Activated naive CD4-positive, alpha-beta T cell treated with anti-CD3 and anti-CD28 coated beads, Interleukin-2, amount 10 ng/mL, durations not matched to agents 7 days and 5 days (primary cell): ENCODE results near the gene PTAFR.

Experiments
- CTCF ChIA-PET: fragments of 350-600 bp; sonication (Branson Sonifier 250); formaldehyde crosslinking; loops from one replicate; lab custom pipeline; 2021; ENCODE audit warnings: antibody characterized with exemption; lab: Charles Lee
- DNase-seq: peaks from one replicate; pipeline ENCODE4 v3.0.0-alpha.2; 2020
- H3K27ac Mint-ChIP-seq: one replicate; pipeline ENCODE4 v1.8.0; 2021; ENCODE audit warnings: mild to moderate bottlenecking, moderate library complexity, mixed read lengths
- H3K27me3 Mint-ChIP-seq: one replicate; pipeline ENCODE4 v1.8.0; 2021; ENCODE audit warnings: mild to moderate bottlenecking, mixed read lengths
- H3K36me3 Mint-ChIP-seq: one replicate; pipeline ENCODE4 v1.8.0; 2021; ENCODE audit warnings: mixed read lengths
- H3K4me1 Mint-ChIP-seq: one replicate; pipeline ENCODE4 v1.8.0; 2021; ENCODE audit warnings: mixed read lengths
- H3K4me3 Mint-ChIP-seq: one replicate; pipeline ENCODE4 v1.8.0; 2021; ENCODE audit warnings: mild to moderate bottlenecking, moderate library complexity, mixed read lengths
- H3K9me3 Mint-ChIP-seq: one replicate; pipeline ENCODE4 v1.8.0; 2021; ENCODE audit warnings: mixed read lengths

PTAFR gene

GRCh38 chr1:28163496-28164161 is 12.9 kb downstream of the PTAFR start:
- H3K9me3 Mint-ChIP-seq = no peaks in the 10 kb centered on the region
- H3K27me3 Mint-ChIP-seq = peaks cover 79% of the 10 kb centered on the region
- H3K4me3 Mint-ChIP-seq = no peak overlapping the region
- no peaks in the 10 kb centered on the region for H3K36me3 Mint-ChIP-seq
- H3K4me1 Mint-ChIP-seq = peaks cover 15% of the 10 kb centered on the region
- DNase-seq = no peak
- CTCF ChIA-PET = interaction anchor here (1.2 to 1.6 kb wide), 3 partner anchors 16 to 72 kb away, joined by 3 to 6 read pairs (median 4); no protein-coding TSS in a partner anchor
- H3K27ac Mint-ChIP-seq = no peak overlapping the region

GRCh38 chr1:28162151-28162550 is 14.3 kb downstream of the PTAFR start:
- Mint-ChIP-seq H3K36me3 (no peaks in the 10 kb centered on the region), H3K27ac (no peak overlapping the region), H3K4me3 (no peak overlapping the region), H3K9me3 (no peaks in the 10 kb centered on the region), H3K4me1 (peaks cover 8% of the 10 kb centered on the region), H3K27me3 (peaks cover 84% of the 10 kb centered on the region)
- no peak for DNase-seq
- CTCF ChIA-PET = interaction anchor here (1.6 kb wide), 1 partner anchor 9 kb away, joined by 4 read pairs; no protein-coding TSS in a partner anchor

- Mint-ChIP-seq H3K27ac (no peak overlapping the region), H3K36me3 (no peaks in the 10 kb centered on the region), H3K4me1 (peaks cover 5% of the 10 kb centered on the region), H3K27me3 (peaks cover 82% of the 10 kb centered on the region), H3K4me3 (no peak overlapping the region), H3K9me3 (no peaks in the 10 kb centered on the region)
- CTCF ChIA-PET = interaction anchor here (1.2 to 1.6 kb wide), 2 partner anchors 9 to 70 kb away, joined by 4 to 6 read pairs; no protein-coding TSS in a partner anchor
- no peak for DNase-seq
Observed at GRCh38 chr1:28161751-28162150, 14.7 kb downstream of the PTAFR start.

- CTCF ChIA-PET = interaction anchor here (1.2 to 1.6 kb wide), 2 partner anchors 8 to 69 kb away, joined by 4 to 6 read pairs; no protein-coding TSS in a partner anchor
- H3K27me3 Mint-ChIP-seq = peaks cover 78% of the 10 kb centered on the region
- H3K27ac Mint-ChIP-seq = no peak overlapping the region
- H3K4me1 Mint-ChIP-seq = peaks cover 5% of the 10 kb centered on the region
- no peaks in the 10 kb centered on the region for H3K36me3 Mint-ChIP-seq
- H3K9me3 Mint-ChIP-seq = no peaks in the 10 kb centered on the region
- no peak overlapping the region for H3K4me3 Mint-ChIP-seq
- DNase-seq = no peak
Observed at GRCh38 chr1:28160782-28161266, 15.7 kb downstream of the PTAFR start.

- H3K27ac Mint-ChIP-seq = no peak overlapping the region
- no peak for DNase-seq
- H3K4me3 Mint-ChIP-seq = no peak overlapping the region
- H3K27me3 Mint-ChIP-seq = peaks cover 78% of the 10 kb centered on the region
- H3K4me1 Mint-ChIP-seq = peaks cover 7% of the 10 kb centered on the region
- H3K9me3 Mint-ChIP-seq = no peaks in the 10 kb centered on the region
- no peaks in the 10 kb centered on the region for H3K36me3 Mint-ChIP-seq
- CTCF ChIA-PET = no interaction called here
Observed at GRCh38 chr1:28159680-28160079, 16.8 kb downstream of the PTAFR start.

GRCh38 chr1:28159243-28159642 is 17.2 kb downstream of the PTAFR start:
- Mint-ChIP-seq H3K4me1 (peaks cover 7% of the 10 kb centered on the region), H3K27me3 (peaks cover 78% of the 10 kb centered on the region), H3K4me3 (no peak overlapping the region), H3K9me3 (no peaks in the 10 kb centered on the region), H3K27ac (no peak overlapping the region), H3K36me3 (no peaks in the 10 kb centered on the region)
- no peak for DNase-seq
- CTCF ChIA-PET = no interaction called here

GRCh38 chr1:28157894-28158293 is 18.6 kb downstream of the PTAFR start:
- Mint-ChIP-seq H3K9me3 (no peaks in the 10 kb centered on the region), H3K27me3 (peaks cover 71% of the 10 kb centered on the region), H3K4me3 (no peak overlapping the region), H3K36me3 (no peaks in the 10 kb centered on the region), H3K4me1 (peaks cover 7% of the 10 kb centered on the region), H3K27ac (no peak overlapping the region)
- DNase-seq = no peak
- CTCF ChIA-PET = no interaction called here

GRCh38 chr1:28156821-28157220 is 19.7 kb downstream of the PTAFR start:
- no peaks in the 10 kb centered on the region for H3K36me3 Mint-ChIP-seq
- no peak overlapping the region for H3K27ac Mint-ChIP-seq
- no peak for DNase-seq
- peaks cover 62% of the 10 kb centered on the region for H3K27me3 Mint-ChIP-seq
- peaks cover 7% of the 10 kb centered on the region for H3K4me1 Mint-ChIP-seq
- no peak overlapping the region for H3K4me3 Mint-ChIP-seq
- no peaks in the 10 kb centered on the region for H3K9me3 Mint-ChIP-seq
- CTCF ChIA-PET = no interaction called here

GRCh38 chr1:28155628-28156027 is 20.9 kb downstream of the PTAFR start:
- CTCF ChIA-PET = no interaction called here
- Mint-ChIP-seq H3K9me3 (no peaks in the 10 kb centered on the region), H3K4me1 (peaks cover 2% of the 10 kb centered on the region), H3K36me3 (no peaks in the 10 kb centered on the region), H3K4me3 (no peak overlapping the region), H3K27ac (no peak overlapping the region), H3K27me3 (peaks cover 62% of the 10 kb centered on the region)
- no peak for DNase-seq

GRCh38 chr1:28154078-28154594 is 22.4 kb downstream of the PTAFR start:
- no peak for DNase-seq
- no peaks in the 10 kb centered on the region for H3K9me3 Mint-ChIP-seq
- H3K4me1 Mint-ChIP-seq = peaks cover 2% of the 10 kb centered on the region
- H3K4me3 Mint-ChIP-seq = no peak overlapping the region
- peaks cover 64% of the 10 kb centered on the region for H3K27me3 Mint-ChIP-seq
- CTCF ChIA-PET = no interaction called here
- H3K36me3 Mint-ChIP-seq = no peaks in the 10 kb centered on the region
- H3K27ac Mint-ChIP-seq = no peak overlapping the region

- no peak overlapping the region for H3K27ac Mint-ChIP-seq
- CTCF ChIA-PET = no interaction called here
Observed at GRCh38 chr1:28150125-28150780, 26.2 kb downstream of the PTAFR start.

GRCh38 chr1:28148880-28149195 is 27.7 kb downstream of the PTAFR start:
- CTCF ChIA-PET = interaction anchor here (1.5 kb wide), 1 partner anchor 57 kb away, joined by 4 read pairs; no protein-coding TSS in a partner anchor
- no peak for DNase-seq
- H3K4me3 Mint-ChIP-seq = no peak overlapping the region
- H3K9me3 Mint-ChIP-seq = no peaks in the 10 kb centered on the region
- H3K27ac Mint-ChIP-seq = no peak overlapping the region
- no peaks in the 10 kb centered on the region for H3K36me3 Mint-ChIP-seq
- peaks cover 40% of the 10 kb centered on the region for H3K27me3 Mint-ChIP-seq
- peaks cover 8% of the 10 kb centered on the region for H3K4me1 Mint-ChIP-seq

More at GRCh38 chr1:28150125-28150780, 26.2 kb downstream of the PTAFR start:
- H3K36me3 Mint-ChIP-seq = no peaks in the 10 kb centered on the region
- no peak for DNase-seq
- H3K27me3 Mint-ChIP-seq = peaks cover 54% of the 10 kb centered on the region
- H3K4me1 Mint-ChIP-seq = peaks cover 2% of the 10 kb centered on the region
- no peak overlapping the region for H3K4me3 Mint-ChIP-seq
- no peaks in the 10 kb centered on the region for H3K9me3 Mint-ChIP-seq

- no peaks in the 10 kb centered on the region for H3K36me3 Mint-ChIP-seq
- CTCF ChIA-PET = interaction anchor here (1.1 to 1.3 kb wide), 2 partner anchors 16 to 290 kb away, joined by 3 to 6 read pairs; no protein-coding TSS in a partner anchor
- no peak overlapping the region for H3K27ac Mint-ChIP-seq
Observed at GRCh38 chr1:28147264-28148094, 29.0 kb downstream of the PTAFR start.

GRCh38 chr1:28145728-28146127 is 30.8 kb downstream of the PTAFR start:
- Mint-ChIP-seq H3K9me3 (no peaks in the 10 kb centered on the region), H3K36me3 (no peaks in the 10 kb centered on the region), H3K27ac (no peak overlapping the region), H3K27me3 (peaks cover 43% of the 10 kb centered on the region), H3K4me3 (no peak overlapping the region), H3K4me1 (peaks cover 8% of the 10 kb centered on the region)
- CTCF ChIA-PET = no interaction called here
- DNase-seq = no peak

More at GRCh38 chr1:28147264-28148094, 29.0 kb downstream of the PTAFR start:
- DNase-seq = no peak
- H3K4me1 Mint-ChIP-seq = peaks cover 8% of the 10 kb centered on the region
- no peaks in the 10 kb centered on the region for H3K9me3 Mint-ChIP-seq
- H3K27me3 Mint-ChIP-seq = peaks cover 48% of the 10 kb centered on the region
- H3K4me3 Mint-ChIP-seq = no peak overlapping the region
